GM21381 (cell line): ENCODE measurements around the gene ITPRIPL2.

Experiments used
- ATAC-seq: cut with Tn5 transposase; IDR thresholded peaks from one replicate; pipeline ENCODE4 v1.9.1; 2021; ENCODE audit warnings: mild to moderate bottlenecking, moderate library complexity; ENCODE audit not compliant: unreplicated experiment

The ITPRIPL2 gene

DNA sequence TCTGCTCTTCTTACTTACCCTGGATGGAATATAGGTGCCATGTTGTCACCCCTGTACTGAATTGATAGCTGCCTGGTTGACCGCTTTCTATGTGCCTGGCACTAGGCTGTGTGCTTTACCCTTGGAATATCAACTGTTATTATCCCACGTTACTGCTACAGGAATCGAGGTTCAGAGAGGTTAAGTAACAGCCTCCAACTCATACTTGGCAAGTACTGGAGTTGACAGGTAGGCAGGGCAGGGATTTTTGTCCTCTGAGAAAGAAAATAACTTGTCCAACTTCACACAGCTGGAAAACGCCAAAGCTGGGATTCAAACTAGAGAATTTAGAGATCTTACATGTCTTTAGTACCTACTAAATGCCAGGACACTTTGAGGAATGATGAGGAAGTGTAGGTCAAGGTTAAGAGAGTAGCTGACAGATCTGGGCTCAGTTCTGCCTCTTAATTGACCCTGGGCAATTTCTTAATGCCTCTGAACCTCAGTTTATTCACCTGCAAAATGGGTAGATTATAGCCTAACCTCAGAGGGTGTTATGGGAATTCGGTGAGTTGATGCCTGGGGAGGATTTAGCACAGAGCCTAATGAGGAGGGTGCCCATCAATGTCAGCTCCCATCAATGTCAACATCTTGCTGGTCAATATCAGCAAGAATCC, 25.8 kb downstream of the ITPRIPL2 start:
- ATAC-seq = no peak

DNA sequence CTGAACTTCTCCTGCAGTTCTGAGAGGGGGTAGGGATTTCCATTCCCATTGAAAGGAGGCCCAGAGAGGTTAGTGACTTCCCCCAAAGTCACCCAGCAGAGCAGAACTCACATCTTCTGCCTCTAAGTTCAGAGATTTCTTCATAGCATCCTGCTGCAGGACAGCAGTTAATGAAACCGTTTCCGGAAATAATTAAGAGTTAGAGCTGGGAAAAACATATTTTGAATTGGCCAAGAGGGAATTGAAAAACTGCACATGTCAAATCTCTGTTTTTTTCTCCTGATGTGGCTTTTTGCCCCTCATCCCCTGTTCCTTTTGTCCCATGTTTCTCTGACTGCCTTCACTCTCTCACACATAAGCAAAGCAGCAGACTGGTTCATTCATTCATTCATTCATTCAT, 26.6 kb downstream of the ITPRIPL2 start:
- ATAC-seq = no peak

GRCh38 chr16:19142939-19143598, 29.3 kb downstream of the ITPRIPL2 start:
- ATAC-seq = no peak

GRCh38 chr16:19143599-19143956, 29.8 kb downstream of the ITPRIPL2 start:
- no peak for ATAC-seq

DNA sequence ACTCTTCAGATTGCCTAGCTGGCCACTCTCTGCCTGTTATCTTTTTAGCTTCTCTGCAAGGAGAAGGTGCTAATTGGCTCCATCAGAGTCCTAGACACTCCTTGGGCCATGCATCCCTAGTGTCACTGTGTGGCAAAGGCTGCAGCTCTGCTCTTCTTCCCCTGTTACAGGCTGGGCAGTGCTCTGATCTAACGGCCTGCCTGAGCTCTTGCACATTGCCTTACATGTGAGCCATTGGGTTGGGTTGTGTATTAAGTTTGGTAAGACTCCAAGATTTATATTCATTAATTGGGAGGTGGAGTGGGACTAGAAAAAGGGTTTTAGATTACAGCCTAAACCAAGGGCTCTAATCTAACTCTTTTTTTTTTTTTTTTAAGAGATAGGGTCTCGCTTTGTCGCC, 31.2 kb downstream of the ITPRIPL2 start:
- ATAC-seq = no peak

- no peak for ATAC-seq
These were observed 33.4 kb downstream of the ITPRIPL2 start for GRCh38 chr16:19147126-19147525.

DNA sequence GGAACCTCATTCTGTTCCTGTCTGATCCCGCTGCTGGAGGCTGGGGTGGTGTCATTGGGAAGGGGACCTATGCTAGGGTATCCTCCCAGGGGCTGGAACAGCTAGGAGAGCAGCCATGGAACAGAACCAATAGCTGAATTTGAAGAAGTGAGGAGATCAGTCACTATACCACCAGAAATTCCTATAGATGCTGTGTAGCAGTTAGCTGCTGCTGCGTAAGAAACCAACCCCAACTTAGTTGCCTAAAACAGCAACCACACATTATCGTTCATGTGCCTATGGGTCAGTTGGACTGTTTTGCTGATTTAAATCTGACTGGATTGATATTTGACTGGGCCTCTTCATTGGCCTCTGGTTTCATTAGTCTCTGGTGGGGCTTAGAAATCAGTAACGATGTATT, 33.9 kb downstream of the ITPRIPL2 start:
- no peak for ATAC-seq

GRCh38 chr16:19148189-19148588, 34.4 kb downstream of the ITPRIPL2 start:
- ATAC-seq = no peak

DNA sequence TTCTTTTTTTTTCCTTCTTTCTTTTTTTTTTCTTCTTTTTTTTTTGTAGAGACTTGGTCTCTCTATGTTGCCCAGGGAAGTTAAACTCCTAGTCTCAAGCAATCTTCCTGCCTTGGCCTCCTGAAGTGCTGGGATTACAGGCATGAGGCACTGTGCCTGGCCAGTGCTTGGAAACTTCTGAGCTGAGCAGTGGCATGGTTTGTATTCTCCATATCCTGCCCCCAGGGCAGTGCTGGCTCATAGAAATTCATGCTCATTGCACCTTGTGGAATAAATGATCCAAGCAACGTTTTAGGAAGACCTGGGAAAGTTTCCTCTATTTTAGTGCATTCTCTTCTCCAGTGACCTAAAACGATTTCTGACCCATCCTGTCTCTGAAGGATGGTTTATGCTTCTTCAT, 37.5 kb downstream of the ITPRIPL2 start:
- no peak for ATAC-seq

DNA sequence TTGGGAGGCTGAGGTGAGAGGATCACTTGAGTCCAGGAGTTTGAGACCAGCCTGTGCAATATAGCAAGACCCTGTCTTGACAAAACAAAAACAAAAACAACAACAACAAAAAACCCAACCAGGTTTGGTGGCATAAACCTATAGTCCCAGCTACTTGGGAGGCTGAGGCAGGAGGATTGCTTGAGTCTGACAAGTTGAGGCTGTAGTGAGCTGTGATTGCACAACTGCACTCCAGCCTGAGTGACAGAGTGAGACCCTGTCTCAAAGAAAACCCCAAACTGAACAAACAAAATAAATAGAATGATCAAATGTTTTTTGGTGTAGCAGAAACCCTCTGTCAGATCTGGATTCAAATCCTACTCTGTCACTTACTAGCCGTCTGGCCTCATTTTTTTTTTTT, 38.3 kb downstream of the ITPRIPL2 start:
- ATAC-seq = no peak

- ATAC-seq = no peak
These were observed 40.1 kb downstream of the ITPRIPL2 start for GRCh38 chr16:19153876-19154275.

- ATAC-seq = no peak
These were observed 48.3 kb downstream of the ITPRIPL2 start for GRCh38 chr16:19162085-19162484.

- ATAC-seq = no peak
These were observed 49.5 kb downstream of the ITPRIPL2 start for GRCh38 chr16:19163215-19163614.

DNA sequence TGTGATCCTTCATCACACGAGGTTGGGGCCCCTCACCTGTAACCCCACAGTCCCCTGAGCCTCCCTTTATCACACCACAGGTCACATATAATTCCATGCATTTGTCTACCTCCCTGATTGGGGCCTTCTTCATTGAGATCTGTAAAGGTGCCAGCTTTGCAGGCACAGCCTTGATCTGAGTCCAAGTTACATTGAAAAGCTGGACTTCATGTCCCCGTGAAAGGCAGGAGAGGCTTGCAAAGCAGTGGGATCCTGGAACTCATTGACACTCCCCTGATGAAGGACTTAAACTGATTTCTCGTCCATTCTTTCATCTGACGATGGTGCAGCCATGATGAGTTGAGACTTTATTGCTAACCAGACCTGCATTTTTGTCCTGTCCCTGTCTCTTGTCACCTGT, 50.5 kb downstream of the ITPRIPL2 start:
- ATAC-seq = no peak

- no peak for ATAC-seq
These were observed 51.3 kb downstream of the ITPRIPL2 start for GRCh38 chr16:19165101-19165500.

DNA sequence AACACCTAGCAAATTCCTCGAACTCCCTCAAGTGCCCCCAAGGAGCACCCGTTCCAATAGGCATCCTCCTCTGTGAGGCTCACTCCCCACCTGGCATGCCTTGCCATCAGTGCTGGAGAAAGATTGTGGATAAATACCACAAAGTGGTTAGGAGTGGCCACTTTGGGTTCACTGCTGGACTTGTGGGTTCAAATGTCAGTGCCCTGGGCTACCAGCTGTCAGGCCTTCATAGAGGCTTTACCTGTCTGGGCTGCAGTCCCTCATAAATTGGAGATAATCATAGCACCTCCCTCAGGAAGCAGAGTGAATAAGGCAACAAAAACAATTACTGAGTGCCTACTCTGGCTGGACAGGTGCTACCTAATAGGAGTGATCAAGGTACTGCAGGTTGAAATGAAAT, 52.7 kb downstream of the ITPRIPL2 start:
- ATAC-seq = no peak

- no peak for ATAC-seq
These were observed 54.1 kb downstream of the ITPRIPL2 start, which contains the start of gene SYT17 for GRCh38 chr16:19167710-19168370. SYT17 (plus strand) TSS chr16:19168240; CDS start chr16:19168647, 407 bp downstream.

DNA sequence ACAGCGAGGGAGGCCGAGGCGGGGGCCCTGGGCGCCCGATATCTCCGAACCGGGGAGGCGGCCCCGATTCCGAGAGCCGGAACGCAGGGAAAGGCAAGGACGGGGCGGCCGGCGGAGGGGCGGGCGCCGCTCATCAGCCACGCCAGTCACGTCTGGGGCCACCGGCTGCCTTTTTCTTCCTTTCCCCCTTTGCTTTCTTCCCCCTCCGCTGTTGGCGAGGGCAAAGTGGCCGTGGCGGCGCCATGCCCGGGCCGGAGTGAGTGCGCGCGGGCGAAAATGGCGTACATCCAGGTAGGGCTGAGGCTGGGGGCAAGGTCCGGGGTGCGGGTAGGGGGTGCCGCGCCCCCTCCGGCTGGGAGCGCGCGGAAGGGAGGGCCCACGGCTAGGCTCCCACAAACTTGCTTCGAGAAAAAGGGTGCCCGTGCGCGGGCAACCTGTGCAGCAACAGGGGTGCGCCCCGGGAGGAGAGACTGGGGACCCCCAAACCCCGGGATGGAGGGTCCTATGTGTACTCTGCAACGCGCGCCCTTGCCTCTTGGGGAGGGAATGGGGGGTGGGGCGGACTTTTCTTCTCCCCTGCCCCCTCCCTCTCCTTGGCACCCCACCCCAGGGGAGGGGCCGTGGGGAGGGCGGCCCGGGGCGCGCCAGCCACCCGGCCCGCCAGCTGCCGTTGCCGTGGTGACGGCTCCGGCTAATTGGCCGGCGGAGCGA, 54.8 kb downstream of the ITPRIPL2 start:
- ATAC-seq = no peak

- no peak for ATAC-seq
These were observed 55.4 kb downstream of the ITPRIPL2 start for GRCh38 chr16:19169082-19169639.

- no peak for ATAC-seq
These were observed 56.4 kb downstream of the ITPRIPL2 start for GRCh38 chr16:19170043-19170655.
